Hematopoietic multipotent progenitor cell treated with erythropoietin and hydrocortisone succinate and interleukin-3 and kit ligand, for 4 days (in vitro differentiated cells): Measurements from ENCODE around the gene KIF5A.

Experiments used
- DNase-seq: peaks from one replicate; pipeline ENCODE4 v3.0.0-alpha.2; 2015

KIF5A gene

GRCh38 chr12:57622293-57623245 lies 72.7 kb downstream of the KIF5A start:
- DNase-seq = no peak

DNA sequence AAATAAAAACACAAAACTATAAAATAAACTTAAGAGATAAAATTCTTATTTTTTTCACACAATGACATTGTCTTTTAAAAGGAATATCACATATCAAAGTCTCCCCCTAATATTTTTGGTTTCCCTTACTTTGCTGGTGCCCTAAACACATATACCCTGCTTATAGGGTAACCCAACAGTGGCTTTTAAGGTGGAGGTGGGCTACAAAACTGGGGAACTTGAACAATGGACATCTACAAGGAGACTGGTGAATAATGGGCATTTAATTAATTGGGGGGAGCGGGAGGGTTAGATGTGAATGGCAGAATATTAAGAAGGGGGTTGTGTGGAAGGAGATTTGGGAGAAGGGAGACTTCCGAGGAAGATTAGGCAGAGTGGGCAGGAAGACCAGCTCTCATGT lies 73.5 kb downstream of the KIF5A start:
- DNase-seq = no peak

DNA sequence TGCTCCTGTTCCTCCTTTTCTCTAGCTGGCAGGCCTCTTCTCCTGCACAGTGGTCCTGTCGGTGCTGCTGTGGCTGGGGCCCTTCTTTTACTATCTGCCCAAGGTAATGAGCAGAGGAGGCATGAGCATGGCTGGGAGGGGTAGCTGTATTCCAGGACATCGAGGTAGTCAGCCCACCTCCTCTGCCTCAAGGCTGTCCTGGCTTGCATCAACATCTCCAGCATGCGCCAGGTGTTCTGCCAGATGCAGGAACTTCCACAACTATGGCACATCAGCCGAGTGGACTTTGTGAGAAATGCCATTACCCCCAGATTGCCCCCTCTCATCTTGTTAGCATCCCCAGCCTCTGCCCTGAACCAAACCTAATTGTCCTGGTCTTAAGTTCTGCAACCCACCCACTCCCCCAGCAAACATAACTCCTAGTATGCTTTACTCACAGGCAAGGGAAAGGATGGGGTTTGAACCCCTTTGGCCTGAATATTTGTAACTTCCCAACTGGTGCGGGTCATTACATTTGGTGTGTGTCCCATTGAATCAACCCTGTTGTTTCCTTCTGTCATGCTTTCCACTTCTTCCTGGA lies 74.1 kb downstream of the KIF5A start:
- no peak for DNase-seq

DNA sequence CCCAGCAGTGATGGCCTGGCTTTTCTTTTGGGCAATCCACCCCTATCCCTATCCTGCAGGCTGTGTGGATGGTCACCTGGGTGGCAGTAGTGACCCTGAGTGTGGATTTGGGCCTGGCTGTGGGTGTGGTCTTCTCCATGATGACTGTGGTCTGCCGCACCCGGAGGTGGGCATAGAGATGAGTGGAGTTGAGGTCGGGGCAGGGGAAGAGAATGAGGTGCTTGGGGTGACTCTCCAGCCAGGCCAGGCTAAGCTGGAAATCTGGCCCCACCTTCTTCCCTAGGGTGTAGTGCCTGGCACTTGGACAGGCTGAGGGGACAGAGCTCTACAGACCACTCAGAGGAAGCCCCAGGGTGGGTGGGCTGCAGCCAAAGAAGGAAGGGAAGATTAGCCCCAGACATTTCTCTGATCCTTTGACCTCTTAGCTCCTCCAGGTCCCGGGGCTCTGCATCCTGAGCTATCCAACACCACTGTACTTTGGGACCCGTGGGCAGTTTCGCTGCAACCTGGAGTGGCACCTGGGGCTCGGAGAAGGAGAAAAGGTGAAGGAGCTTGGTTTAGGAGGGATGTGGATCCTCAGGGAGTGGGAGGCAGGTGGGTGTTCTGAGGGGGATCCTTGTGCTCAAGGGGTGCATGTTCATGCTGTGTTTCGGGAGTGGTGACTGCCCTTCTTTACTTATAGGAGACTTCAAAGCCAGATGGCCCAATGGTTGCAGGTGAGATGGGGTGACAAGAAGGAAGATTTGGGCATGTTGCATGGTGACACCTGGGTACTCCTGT lies 74.8 kb downstream of the KIF5A start:
- no peak for DNase-seq

DNA sequence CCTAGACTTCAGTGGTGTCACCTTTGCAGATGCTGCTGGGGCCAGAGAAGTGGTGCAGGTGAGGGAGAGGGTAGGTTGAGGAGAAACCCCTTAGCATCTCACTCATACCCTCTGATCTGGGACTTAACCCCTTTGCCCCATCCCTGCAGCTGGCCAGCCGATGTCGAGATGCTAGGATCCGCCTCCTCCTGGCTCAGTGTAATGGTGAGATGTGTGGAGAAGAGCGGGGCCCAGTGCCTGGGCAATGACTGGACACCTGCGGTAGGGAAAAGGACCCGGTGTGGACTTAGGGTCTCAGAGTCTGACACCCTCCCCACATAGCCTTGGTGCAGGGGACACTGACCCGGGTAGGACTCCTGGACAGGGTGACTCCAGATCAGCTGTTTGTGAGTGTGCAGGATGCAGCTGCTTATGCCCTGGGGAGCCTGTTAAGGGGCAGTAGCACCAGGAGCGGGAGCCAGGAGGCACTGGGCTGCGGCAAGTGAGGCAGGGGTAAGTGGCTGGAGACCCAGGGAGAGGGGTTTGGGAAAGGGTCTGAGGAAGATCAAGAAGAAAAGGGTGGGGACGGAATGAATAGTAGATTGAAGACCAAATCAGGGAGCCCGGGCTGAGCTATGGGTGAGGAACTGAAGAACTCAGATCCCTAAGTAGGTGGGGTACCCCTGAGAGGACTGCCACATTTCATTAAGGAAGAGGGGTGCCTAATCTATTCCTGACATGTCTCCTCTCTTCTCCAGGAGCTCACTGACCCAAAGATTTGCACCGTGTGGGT lies 75.6 kb downstream of the KIF5A start:
- DNase-seq = no peak

DNA sequence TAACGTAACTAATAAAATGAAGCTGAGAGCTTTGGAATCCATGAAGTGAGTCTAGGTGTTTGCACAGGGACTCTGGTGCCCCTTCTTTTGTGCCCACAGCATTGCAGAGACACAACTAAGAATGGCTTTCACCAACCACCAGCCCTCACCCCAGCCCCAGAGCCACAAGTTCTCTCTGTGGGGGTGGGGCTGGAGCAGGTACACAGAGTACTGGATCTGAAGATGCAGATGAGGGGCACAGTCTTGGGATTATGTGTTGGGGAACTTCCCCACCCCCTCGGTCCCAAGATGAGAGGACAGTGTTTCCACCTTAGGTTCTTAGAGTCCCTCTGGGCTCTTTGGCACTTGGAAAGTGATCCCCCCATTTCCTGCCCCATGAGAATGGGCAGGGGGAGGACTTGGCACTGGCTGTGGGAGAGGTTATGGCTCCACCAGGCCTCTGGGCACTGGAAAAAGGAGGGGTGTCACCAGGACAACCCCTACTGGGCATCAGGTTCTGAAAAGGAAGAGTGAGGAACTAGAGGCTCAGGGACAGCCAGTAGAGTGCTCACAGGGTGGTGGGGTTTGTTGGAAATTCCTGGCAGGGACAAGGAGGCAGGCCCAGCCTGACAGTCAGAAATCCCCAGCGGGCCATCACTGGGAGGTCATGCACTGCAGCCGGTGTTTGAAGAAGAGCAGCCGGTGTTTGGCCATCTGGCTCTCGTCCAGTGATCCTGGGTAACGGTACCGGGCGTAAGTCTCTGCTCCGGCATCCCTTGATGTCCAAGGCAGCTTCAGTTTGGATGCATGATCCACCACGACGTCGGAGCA lies 76.5 kb downstream of the KIF5A start:
- DNase-seq = no peak

DNA sequence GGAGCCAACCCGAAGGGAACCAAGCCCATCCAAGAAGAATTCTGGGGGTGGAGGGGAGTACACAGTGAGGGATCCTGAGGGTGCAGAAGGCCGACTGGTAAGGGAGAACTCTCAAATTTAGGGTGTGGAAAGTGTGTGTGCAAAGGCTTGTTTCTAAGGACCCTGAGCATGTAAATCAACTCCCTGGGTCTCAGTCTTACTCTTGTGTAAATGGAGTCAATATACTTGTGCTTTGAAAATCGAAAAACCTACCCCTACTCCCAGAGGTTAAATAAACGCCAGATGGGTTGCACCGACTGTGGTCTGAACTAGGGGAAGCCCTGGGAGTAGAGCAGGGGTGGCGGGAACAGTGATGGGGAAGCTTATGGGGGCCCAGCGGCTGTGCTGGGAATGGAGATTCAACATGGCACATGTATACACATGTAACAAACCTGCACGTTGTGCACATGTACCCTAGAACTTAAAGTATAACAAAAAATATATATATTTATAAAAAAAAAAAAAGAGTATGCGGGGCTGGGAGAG lies 77.1 kb downstream of the KIF5A start:
- no peak for DNase-seq

DNA sequence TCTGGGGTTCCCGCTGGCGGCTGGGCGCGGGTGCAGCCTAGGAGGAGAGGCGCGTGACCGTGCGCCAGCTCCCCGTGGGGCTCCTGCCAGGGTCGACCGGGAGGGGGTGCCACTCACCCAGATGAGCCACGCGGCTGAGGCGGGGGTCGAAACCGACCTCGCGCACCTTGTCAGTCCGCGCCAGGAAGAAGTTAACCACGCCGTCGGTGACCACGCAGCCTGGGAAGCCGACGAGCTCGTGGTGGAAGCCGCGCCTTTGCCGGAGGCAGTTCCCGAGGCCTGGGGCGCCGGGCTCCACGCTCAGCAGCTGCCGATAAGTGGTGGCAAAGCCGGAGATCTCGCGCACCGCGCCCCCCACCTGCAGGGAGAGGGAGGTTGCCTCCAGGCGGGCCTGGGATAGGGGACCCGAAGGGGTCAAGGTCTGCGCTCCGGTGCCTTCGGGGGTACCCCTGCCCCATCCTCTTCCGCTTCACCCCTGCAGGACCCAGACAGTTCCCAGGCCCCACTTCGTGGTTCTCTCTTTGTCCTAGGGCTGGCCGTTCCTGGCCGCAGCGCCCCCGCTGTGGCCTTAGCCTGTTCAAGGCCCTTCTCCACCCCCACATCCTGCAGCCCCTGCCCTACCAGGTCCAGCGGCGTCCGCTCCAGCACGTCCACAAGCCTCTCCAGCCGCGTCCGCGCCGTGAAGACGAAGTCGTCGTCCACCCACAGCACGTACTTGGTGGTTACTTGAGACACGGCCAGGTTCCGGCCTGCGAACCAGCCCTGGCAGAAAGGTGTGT lies 77.8 kb downstream of the KIF5A start:
- peak; percentile 37 for DNase-seq

DNA sequence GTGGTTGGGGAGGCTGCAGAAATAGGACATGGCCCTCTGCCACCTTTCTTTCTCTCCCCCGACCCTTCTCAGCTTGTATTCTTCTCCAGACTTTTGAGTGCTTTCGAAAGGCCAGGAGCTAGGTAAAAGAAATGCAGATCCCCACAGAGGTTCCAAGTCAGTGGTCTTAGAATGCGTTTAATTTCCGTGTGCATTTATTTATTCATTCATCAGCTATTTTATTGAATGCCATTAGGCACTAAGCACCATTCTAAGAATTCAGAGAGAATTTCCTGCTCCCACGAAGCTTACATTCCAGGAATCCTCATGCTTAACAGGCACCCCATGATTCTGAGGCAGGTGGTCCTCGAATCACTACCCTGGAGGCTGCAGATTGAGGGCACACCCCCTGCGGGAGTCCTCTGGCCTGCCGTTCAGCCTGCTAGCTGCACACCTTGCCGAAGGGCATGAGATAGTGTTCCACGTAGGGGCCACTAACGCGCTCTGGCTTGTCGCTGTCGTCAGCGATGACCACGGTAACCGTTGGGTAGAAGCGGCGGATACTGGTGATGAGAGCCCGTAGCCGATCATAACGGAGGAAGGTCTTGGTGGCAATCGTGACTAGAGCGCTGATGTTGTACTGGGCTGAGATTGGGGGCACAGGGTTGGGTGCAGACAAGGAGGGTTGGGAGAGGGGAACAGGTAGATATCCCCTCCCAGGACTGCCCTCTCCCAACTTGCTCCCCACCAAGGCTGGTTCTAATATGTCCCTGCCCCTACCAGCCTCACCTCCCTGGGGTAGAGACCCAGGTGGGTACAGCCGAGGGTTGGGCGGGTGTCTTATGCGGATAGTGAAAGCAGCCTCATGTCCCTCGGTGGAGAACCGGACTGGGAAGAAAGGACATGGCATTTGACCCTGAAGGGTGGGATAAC lies 78.7 kb downstream of the KIF5A start:
- DNase-seq = no peak

GRCh38 chr12:57629897-57630471 lies 80.1 kb downstream of the KIF5A start:
- no peak for DNase-seq

GRCh38 chr12:57630891-57631433 lies 81.1 kb downstream of the KIF5A start:
- no peak for DNase-seq

DNA sequence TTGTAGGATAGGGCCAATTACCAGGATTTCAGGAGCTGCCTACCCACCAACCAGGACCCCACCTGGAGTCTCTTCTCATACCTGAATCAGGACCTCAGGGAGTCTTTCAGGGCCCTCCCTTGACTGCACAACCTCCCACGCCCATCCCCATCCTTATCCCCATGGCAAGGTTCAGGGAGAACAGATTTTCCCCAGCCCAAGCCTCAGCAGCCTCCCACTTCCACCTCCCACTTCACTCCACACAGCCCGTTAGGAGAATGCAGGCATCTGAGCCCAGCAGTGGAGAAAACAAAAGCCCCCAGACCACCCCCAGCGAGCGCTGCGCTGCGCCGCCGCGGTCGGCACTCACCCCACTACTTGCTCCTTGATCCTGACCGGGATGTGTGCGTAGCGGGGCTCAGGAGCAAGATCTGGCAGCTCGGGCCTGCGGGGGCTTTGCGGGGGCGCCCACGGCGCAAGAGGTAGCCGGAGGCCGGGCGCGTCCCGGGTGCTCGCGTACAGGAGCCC lies 81.8 kb downstream of the KIF5A start:
- DNase-seq = no peak

DNA sequence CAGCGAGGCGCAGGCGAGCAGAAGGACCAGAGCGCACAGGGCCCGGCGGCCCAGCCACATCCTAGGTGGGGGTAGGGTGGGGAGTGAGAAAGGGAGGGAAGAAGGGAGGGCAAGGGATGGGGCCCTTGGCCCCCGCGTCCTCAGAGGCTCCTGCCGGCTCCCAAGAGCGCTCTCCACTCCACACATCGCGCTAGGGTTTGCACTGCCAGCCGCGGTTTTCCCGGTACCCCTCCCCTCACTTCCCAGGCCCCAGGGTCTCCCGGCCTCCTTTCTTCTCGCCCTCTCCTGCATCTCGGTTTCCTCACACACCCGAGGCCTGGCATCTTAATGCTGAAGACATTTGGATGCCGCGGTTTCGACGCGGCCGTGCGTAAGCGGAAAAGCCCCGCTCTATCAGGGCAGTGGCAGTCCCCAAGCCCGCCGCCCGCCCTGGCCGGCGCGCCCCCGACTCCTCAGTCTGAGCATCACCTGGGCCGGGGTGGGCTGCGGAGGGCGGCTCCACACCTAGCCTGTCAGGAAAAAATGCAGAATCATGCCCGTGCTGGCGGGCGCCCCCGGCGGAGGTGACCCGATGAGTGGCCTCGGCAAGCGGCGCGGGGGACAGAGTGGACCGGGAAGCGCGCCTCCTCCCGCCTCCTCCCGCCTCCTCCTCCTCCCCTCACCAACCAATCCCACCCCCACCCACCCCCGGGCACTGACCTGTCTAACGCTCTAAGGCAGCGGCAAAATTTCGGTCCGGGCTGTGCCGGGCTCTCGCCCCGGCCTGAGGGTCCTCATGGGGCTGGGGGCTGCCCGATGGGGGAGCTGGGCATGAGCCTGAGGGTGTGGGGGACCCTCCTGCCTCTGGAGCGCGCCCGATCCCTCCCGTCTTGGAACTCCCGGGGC lies 82.5 kb downstream of the KIF5A start:
- no peak for DNase-seq

DNA sequence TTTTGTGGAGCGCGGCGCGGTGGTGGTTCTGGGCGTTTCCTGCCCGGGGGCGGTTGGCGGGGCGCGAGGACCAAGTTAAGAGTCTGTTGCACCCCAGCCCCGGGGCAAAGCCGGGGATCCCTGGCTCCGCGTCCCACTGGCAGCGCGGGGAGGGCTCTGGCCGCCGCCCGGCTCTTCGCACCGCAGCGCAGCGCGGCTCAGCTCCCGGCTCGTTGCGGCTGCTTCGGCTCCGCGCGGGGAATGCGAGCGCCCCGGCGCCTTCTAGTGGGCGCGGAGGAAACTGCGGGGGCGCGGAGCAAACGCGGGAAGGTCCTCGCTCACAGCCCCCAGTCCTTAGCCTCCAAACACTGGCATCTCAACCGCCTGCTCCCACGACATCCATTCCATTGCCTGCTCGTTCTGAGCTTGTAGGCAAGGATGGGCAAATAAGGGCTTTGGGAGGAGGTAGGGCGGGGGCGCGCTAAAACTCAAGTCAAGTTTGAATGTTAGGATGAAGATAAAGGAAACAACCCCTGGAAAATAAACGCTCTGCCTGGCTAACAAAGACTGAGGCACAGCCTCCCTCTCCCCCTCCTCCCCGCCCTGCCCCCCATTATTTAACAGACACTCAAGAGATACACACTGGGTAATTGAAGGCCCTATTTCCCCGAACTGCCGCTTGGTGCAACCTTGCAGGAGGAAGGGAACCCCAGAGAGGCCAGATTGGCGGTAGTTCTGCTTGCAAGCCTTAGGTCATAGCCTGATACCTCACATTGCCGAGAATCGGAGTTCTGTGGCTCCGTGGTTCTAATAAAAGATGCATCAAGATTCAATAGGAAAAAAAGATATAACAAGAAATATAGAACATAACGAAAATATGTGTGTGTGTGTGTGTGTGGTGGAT lies 83.4 kb downstream of the KIF5A start, which contains the start of gene B4GALNT1:
Gene B4GALNT1 (minus strand): TSS at position 244 of the 883 bp plus-strand sequence. CDS start 1,069 bp downstream, outside the sequence.
- peak; percentile 78 for DNase-seq
